Kidney epithelial cell (primary cell): ENCODE results near the gene SUPT5H. TPM values are rescaled to one million over a fixed set of nuclear protein-coding genes. Genes with fewer than 3 reads are reported as not detected.

Source experiments
- DNase-seq: peaks from one replicate; pipeline ENCODE4 v3.0.0-alpha.2; 2010; ENCODE audit warnings: low read depth
- H3K27me3 ChIP-seq: 2 replicates; pipeline ENCODE4 v1.6.0; 2011; ENCODE audit warnings: low read length; ENCODE audit not compliant: control insufficient read depth, insufficient read depth
- H3K36me3 ChIP-seq: 2 replicates; pipeline ENCODE4 v1.5.1; 2011; ENCODE audit warnings: low read length; ENCODE audit not compliant: control insufficient read depth, insufficient read depth
- H3K4me3 ChIP-seq: 2 replicates; pipeline ENCODE4 v1.5.1; 2011; ENCODE audit warnings: low read depth, mild to moderate bottlenecking, control low read depth, low read length
- total RNA-seq: library from RNA; depleted of rRNA; stranded (reverse); fragments of >200 nt; gene quantifications from 2 replicates; pipeline ENCODE4 v1.2.3, GENCODE V29; 2015
- TF ChIP-seq, protein P1 (sequence below): IDR thresholded peaks from 2 replicates; pipeline ENCODE4 v1.5.1; 2011; ENCODE audit warnings: mild to moderate bottlenecking, moderate library complexity, low read length, control low read depth, inconsistent platforms; ENCODE audit not compliant: insufficient read depth, poor library complexity, severe bottlenecking

SUPT5H gene
- total RNA-seq, 1 donor from 2014 or later = 121 TPM

DNA sequence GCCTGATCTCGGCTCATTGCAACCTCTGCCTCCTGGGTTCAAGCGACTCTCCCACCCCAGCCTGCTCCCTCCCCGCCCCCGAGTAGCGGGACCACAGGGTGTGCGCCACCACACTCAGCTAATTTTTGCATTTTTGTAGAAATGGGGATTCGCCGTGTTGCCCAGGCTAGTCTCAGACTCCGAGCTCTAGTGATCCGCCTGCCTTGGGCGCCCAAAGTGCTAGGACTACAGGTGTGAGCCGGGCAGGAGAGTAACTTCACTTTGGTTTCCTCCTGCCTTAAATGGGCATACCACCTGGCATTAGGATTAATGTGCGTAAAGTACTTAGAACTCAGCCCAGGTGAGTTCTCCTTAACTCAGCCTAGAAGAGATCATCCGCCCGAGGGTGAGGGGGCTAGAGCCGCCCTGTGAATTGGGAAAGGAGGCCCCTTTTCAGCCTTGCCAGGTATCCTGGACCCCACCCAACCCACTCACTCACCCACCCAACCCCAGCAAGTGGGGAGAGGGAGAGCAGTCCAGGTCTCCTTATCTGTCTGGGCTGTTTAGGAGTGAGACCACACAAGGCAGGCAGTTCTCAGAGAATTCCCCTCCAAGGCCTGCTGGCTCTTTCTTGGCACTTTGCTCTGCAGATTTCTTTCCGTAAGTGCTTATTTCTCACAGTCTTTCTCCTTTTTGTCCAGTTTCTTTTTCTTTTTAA is 40.0 kb upstream of the SUPT5H start:
- no peaks in the 10 kb centered on the region for H3K27me3 ChIP-seq
- H3K36me3 ChIP-seq = peaks cover 1% of the 10 kb centered on the region
- TF ChIP-seq, protein P1, sequence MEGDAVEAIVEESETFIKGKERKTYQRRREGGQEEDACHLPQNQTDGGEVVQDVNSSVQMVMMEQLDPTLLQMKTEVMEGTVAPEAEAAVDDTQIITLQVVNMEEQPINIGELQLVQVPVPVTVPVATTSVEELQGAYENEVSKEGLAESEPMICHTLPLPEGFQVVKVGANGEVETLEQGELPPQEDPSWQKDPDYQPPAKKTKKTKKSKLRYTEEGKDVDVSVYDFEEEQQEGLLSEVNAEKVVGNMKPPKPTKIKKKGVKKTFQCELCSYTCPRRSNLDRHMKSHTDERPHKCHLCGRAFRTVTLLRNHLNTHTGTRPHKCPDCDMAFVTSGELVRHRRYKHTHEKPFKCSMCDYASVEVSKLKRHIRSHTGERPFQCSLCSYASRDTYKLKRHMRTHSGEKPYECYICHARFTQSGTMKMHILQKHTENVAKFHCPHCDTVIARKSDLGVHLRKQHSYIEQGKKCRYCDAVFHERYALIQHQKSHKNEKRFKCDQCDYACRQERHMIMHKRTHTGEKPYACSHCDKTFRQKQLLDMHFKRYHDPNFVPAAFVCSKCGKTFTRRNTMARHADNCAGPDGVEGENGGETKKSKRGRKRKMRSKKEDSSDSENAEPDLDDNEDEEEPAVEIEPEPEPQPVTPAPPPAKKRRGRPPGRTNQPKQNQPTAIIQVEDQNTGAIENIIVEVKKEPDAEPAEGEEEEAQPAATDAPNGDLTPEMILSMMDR = no peak
- no peak for DNase-seq
- no peak overlapping the region for H3K4me3 ChIP-seq

DNA sequence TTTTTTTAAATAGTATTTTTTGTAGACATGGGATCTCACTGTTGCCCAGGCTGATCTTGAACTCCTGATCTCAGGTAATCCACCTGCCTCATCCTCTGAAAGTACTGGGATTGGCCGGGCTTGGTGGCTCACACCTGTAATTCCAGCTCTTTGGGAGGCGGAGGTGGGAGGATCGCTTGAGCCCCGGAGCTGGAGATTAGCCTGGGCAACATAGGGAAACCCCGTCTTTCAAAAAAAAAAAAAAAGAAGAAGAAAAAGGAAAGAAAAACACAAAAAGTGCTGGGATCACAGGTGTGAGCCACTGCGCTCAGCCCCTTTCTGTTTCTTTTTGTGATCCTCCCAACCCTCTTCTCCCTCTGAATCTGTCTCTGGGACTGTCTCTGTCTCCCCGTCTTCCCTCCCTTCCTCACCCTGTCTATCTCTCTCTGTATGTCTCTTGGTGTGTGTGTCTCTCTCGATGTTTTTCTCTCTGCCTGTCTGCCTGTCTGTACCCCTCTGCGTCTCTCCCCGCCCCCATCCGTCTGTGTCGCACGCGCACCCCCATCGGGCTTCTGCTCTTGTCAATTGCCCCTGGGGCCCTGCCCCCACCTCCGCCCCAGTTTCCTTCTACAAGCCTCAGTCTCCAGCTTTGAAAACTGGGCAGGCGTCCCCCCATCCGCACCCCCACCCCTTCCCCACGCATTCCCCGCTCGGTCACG is 39.3 kb upstream of the SUPT5H start:
- H3K4me3 ChIP-seq = peak overlapping the region; percentile 95
- H3K36me3 ChIP-seq = peaks cover 1% of the 10 kb centered on the region
- no peaks in the 10 kb centered on the region for H3K27me3 ChIP-seq
- no peak for DNase-seq
- TF ChIP-seq, protein P1 = no peak

DNA sequence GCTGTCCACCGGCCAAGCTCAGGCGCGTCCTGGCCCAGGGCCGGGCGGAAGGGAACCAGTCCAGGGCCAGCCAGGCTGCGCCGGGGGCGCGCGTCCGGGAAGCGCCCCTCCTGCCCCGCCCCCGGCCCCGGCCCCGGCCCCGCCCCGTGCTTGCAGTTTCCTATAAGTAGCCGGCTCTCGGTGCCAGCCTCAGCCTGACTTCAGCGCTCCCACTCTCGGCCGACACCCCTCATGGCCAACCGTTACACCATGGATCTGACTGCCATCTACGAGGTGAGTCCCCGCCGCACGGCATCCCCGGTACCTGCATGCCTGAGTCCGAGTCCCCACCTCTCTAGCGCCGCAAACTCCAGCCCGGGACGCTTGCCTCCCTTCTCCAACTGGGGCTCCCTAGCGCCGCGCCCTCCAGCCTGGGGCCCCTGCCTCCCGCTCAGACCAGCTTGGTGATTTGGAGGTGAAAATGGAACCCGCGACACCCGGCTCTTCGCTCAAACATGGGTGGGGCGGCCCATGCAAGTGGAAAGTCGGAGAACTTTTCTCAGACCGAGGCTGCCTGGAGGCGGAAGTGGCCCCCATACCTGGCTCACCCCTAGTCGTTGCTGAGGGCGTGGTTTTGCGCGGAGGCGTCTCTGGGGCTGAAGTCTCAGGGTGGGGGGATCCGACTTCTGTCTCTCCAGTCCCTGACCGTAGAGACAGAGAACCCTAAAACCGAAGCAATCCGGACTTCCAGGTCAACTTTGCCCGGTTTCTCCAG is 38.5 kb upstream of the SUPT5H start, which contains the start of gene ZFP36:
ZFP36 (plus strand) TSS at position 192 of the 754 bp plus-strand sequence; CDS start at position 250, 58 bp downstream.
- TF ChIP-seq, protein P1 = peak; percentile 10
- no peak for DNase-seq
- H3K4me3 ChIP-seq = peak within 1 kb of the TSS; percentile 95
- H3K36me3 ChIP-seq = peaks cover 1% of the 10 kb centered on the region
- no peaks in the 10 kb centered on the region for H3K27me3 ChIP-seq

DNA sequence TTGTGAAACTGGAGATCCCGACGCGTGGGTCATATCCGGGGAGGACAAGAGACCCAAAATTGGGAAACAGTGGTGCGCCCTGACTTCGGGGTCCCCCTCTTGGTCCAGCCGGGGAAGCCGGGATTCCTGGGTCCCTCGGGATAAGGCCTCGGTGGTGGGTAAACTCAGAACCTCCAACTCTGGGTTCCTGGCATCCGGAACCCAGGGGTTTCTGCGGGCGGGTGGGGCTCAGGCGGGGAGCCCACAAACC is 38.0 kb upstream of the SUPT5H start:
- TF ChIP-seq, protein P1 = no peak
- DNase-seq = no peak
- peaks cover 1% of the 10 kb centered on the region for H3K36me3 ChIP-seq
- no peaks in the 10 kb centered on the region for H3K27me3 ChIP-seq
- peak overlapping the region; percentile 95 for H3K4me3 ChIP-seq

DNA sequence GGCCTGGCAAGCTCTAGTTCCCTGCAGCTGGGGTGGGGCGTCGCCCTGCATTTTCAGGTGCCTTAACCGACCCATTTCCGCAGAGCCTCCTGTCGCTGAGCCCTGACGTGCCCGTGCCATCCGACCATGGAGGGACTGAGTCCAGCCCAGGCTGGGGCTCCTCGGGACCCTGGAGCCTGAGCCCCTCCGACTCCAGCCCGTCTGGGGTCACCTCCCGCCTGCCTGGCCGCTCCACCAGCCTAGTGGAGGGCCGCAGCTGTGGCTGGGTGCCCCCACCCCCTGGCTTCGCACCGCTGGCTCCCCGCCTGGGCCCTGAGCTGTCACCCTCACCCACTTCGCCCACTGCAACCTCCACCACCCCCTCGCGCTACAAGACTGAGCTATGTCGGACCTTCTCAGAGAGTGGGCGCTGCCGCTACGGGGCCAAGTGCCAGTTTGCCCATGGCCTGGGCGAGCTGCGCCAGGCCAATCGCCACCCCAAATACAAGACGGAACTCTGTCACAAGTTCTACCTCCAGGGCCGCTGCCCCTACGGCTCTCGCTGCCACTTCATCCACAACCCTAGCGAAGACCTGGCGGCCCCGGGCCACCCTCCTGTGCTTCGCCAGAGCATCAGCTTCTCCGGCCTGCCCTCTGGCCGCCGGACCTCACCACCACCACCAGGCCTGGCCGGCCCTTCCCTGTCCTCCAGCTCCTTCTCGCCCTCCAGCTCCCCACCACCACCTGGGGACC is 37.6 kb upstream of the SUPT5H start:
- TF ChIP-seq, protein P1 = no peak
- DNase-seq = no peak
- H3K4me3 ChIP-seq = peak overlapping the region; percentile 95
- H3K36me3 ChIP-seq = peaks cover 1% of the 10 kb centered on the region
- H3K27me3 ChIP-seq = no peaks in the 10 kb centered on the region
